Activated B cell treated with CpG ODN at 0.5 μM for 24 hours (primary cell): Measurements from ENCODE around the gene AICDA. TPM values are rescaled to one million over a fixed set of nuclear protein-coding genes. Genes with fewer than 3 reads are reported as not detected.

ENCODE experiments used
- ATAC-seq: fragments of 200-7000 bp; cut with Tn5 transposase; one replicate; pipeline ENCODE4 v1.10.0; 2021; ENCODE audit warnings: low read depth, mild to moderate bottlenecking, moderate library complexity
- CTCF ChIA-PET: fragments of 350-600 bp; sonication (Branson Sonifier 250); formaldehyde crosslinking; loops from one replicate; lab custom pipeline; 2021; ENCODE audit warnings: antibody characterized with exemption; lab: Charles Lee
- POLR2A ChIA-PET: fragments of 350-600 bp; sonication (Branson Sonifier 250); formaldehyde crosslinking; loops from one replicate; lab custom pipeline; 2021; ENCODE audit warnings: antibody characterized with exemption; lab: Charles Lee
- DNase-seq: peaks from one replicate; pipeline ENCODE4 v3.0.0; 2022
- H3K27ac Mint-ChIP-seq: one replicate; pipeline ENCODE4 v1.8.0; 2020; ENCODE audit warnings: mixed read lengths
- H3K27me3 Mint-ChIP-seq: one replicate; pipeline ENCODE4 v1.8.0; 2021; ENCODE audit warnings: mixed read lengths
- H3K36me3 Mint-ChIP-seq: one replicate; pipeline ENCODE4 v1.8.0; 2021; ENCODE audit warnings: low read depth, mixed read lengths
- H3K4me1 Mint-ChIP-seq: one replicate; pipeline ENCODE4 v1.8.0; 2021; ENCODE audit warnings: mixed read lengths
- H3K4me3 Mint-ChIP-seq: one replicate; pipeline ENCODE4 v1.8.0; 2020; ENCODE audit warnings: mild to moderate bottlenecking, mixed read lengths
- H3K9me3 Mint-ChIP-seq: one replicate; pipeline ENCODE4 v1.8.0; 2020; ENCODE audit warnings: mixed read lengths
- CTCF ChIP-seq: fragments of 200-600 bp; IDR thresholded peaks from one replicate; pipeline ENCODE4 v1.8.0; 2022; ENCODE audit warnings: antibody characterized with exemption, mild to moderate bottlenecking
- intact Hi-C: fragments of 100-400 bp; cut with micrococcal nuclease; formaldehyde crosslinking; loops from one replicate; pipeline ENCODE4 v1.15.1; 2024
- total RNA-seq: library from RNA; stranded (reverse); gene quantifications from 2 replicates; pipeline ENCODE4 v1.2.3, GENCODE V29; 2022

The AICDA gene
- total RNA-seq, 1 donor from 2014 or later = 3.6 TPM

GRCh38 chr12:8603286-8603685, 9.4 kb downstream of the AICDA start:
- ChIA-PET POLR2A (no interaction called here), CTCF (no interaction called here)
- no peak for TF ChIP-seq CTCF
- Mint-ChIP-seq H3K27ac (no peak overlapping the region), H3K4me1 (peaks cover 6% of the 10 kb centered on the region), H3K4me3 (no peak overlapping the region), H3K27me3 (peaks cover 6% of the 10 kb centered on the region), H3K36me3 (no peaks in the 10 kb centered on the region), H3K9me3 (no peaks in the 10 kb centered on the region)
- intact Hi-C loops = no loop called here
- DNase-seq (no peak), ATAC-seq (no peak)

GRCh38 chr12:8596561-8596960, 16.1 kb downstream of the AICDA start:
- peaks cover 4% of the 10 kb centered on the region for H3K27me3 Mint-ChIP-seq
- no peak overlapping the region for H3K4me3 Mint-ChIP-seq
- TF ChIP-seq CTCF = no peak
- ATAC-seq (no peak), DNase-seq (no peak)
- CTCF ChIA-PET = no interaction called here
- intact Hi-C loops = no loop called here
- H3K27ac Mint-ChIP-seq = no peak overlapping the region
- H3K4me1 Mint-ChIP-seq = no peaks in the 10 kb centered on the region
- H3K36me3 Mint-ChIP-seq = no peaks in the 10 kb centered on the region
- no peaks in the 10 kb centered on the region for H3K9me3 Mint-ChIP-seq
- POLR2A ChIA-PET = no interaction called here

GRCh38 chr12:8594072-8594471, 18.6 kb downstream of the AICDA start:
- ATAC-seq (no peak), DNase-seq (no peak)
- CTCF ChIA-PET = no interaction called here
- Mint-ChIP-seq H3K4me1 (peaks cover 10% of the 10 kb centered on the region), H3K4me3 (no peak overlapping the region), H3K27ac (no peak overlapping the region), H3K36me3 (no peaks in the 10 kb centered on the region), H3K9me3 (no peaks in the 10 kb centered on the region), H3K27me3 (no peaks in the 10 kb centered on the region)
- TF ChIP-seq CTCF = no peak
- POLR2A ChIA-PET = no interaction called here
- intact Hi-C loops = no loop called here

GRCh38 chr12:8593246-8593645, 19.4 kb downstream of the AICDA start:
- ATAC-seq (no peak), DNase-seq (no peak)
- Mint-ChIP-seq H3K27me3 (no peaks in the 10 kb centered on the region), H3K4me3 (no peak overlapping the region), H3K9me3 (no peaks in the 10 kb centered on the region), H3K4me1 (peaks cover 10% of the 10 kb centered on the region), H3K36me3 (no peaks in the 10 kb centered on the region), H3K27ac (no peak overlapping the region)
- no peak for TF ChIP-seq CTCF
- intact Hi-C loops = no loop called here
- ChIA-PET CTCF (no interaction called here), POLR2A (no interaction called here)

GRCh38 chr12:8590842-8591545, 21.7 kb downstream of the AICDA start:
- no peak for DNase-seq
- H3K4me3 Mint-ChIP-seq = peak overlapping the region; percentile 13
- TF ChIP-seq CTCF = no peak

More at GRCh38 chr12:8590842-8591545, 21.7 kb downstream of the AICDA start:
- CTCF ChIA-PET = interaction anchor here (1.0 to 2.2 kb wide), 4 partner anchors 18 to 47 kb away, joined by 3 to 18 read pairs (median 4); no protein-coding TSS in a partner anchor
- no peaks in the 10 kb centered on the region for H3K27me3 Mint-ChIP-seq
- POLR2A ChIA-PET = interaction anchor here (1.1 kb wide), 1 partner anchor 18 kb away, joined by 7 read pairs; no protein-coding TSS in a partner anchor
- H3K4me1 Mint-ChIP-seq = peaks cover 10% of the 10 kb centered on the region
- H3K27ac Mint-ChIP-seq = no peak overlapping the region
- H3K36me3 Mint-ChIP-seq = no peaks in the 10 kb centered on the region
- ATAC-seq = peak; percentile 95
- no peaks in the 10 kb centered on the region for H3K9me3 Mint-ChIP-seq
- intact Hi-C loops = loop anchor here (1.0 kb wide), 1 partner anchor 47 kb away; no protein-coding TSS in a partner anchor
